Measurements from ENCODE around the gene C17orf100.

GRCh38 chr17:6610011-6610410 lies 41.6 kb upstream of the C17orf100 start:
- no peak for TF ChIP-seq CTCF (conservative IDR thresholded peaks at IDR 0.05; ENCODE audit: low read length)
- TF ChIP-seq EZH2phosphoT487 (IDR thresholded peaks at IDR 0.05; ENCODE audit: borderline replicate concordance, low read depth, low read length) = no peak
